GM15510 (cell line): ENCODE data around the gene TBC1D16.

Experiments
- POLR2A ChIP-seq: IDR thresholded peaks from 3 replicates; pipeline ENCODE4 v1.6.1; 2011; ENCODE audit warnings: borderline replicate concordance; ENCODE audit not compliant: insufficient read length; ENCODE audit errors: extremely low read depth

The TBC1D16 gene

DNA sequence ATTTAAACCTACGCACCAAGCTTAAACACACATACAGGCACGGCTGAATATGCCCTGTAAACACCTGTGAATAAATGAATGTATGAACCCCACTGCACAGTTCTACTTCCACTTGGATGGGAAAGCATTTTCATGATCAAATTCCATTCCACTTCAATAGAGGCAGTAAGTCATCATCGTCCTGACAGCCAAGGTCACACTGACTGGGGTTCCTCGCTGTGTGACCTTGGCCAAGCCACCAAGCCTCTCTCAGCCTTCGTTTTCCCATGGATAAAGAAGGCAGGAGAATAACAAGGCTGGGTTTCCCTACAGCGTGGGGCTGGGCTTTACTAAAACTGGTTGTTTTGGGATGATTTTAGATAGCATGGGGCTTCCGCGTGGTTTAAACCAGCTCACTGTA lies 82.8 kb downstream of the TBC1D16 start:
- TF ChIP-seq POLR2A = no peak

- TF ChIP-seq POLR2A = no peak
These were observed 83.3 kb downstream of the TBC1D16 start for GRCh38 chr17:79952265-79952877.

DNA sequence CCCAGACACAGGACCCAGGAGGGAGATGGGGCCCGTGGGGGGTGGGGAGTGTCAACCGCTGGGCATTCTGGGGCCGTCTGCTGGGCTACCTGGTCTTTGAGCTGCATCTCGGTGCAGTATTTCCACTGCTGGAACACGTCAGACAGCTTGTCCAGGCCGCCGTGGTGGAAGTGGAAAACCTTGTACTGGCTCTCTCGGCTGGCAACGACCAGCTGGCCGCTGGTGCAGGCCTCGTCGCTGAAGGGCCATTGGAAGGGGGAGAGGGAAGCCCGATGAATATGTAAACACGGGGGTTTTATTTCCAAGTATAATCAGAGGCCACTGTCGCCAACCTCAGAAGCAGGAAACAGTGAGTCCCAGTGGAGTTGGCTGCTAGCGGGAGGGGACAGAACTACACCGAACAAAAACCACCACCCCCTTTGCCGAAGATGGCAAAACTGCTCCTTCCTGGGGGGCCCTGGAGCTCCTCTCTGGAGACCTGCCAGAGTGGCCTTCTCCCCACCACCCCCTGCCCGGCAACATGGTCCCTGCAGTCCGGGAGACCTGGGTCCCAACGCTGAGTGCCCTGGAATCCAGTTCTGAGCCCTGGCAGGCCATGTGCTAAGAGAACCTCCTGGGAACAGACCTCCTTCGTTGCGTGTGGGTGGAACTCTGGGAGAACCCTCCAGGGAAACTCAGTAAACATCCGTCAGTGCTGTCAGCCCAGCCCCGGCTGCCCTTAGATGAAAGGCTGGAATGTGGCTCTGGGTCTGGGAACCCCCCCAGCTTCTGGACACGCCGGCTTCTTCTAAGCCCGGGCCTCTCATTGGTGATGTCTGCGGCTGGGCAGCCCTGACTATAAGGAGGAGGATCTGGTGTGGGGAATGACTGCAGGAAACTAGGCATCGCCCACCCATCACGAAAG lies 84.1 kb downstream of the TBC1D16 start:
- no peak for TF ChIP-seq POLR2A

- no peak for TF ChIP-seq POLR2A
These were observed 84.9 kb downstream of the TBC1D16 start for GRCh38 chr17:79950751-79951150.

- TF ChIP-seq POLR2A = no peak
These were observed 85.4 kb downstream of the TBC1D16 start for GRCh38 chr17:79950306-79950705.

DNA sequence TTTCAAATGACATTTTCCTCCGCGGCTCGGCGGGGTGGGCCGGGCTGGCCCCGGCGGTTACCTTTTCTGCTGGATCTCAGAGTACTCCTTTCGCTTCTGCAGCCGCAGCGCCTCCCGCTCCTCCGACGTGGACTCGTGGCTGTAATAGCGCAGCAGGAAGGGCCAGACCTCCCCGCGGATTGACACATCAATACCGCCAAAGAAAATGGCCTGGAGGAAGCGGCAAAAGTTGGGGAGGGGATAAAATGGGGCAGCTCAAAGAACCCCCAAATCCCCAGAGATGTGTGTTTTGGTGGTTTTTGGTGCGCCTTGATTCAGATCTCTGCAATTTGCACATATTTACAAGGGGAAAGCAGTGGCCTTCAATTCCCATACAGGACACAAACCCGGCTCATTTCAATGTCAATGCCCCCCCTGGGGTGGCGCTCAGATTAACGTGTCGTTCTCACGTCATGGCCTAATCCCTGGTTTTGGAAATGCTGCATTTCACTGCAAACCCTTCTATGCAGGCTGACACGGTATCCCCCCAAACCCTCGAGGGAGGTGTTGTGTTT lies 85.9 kb downstream of the TBC1D16 start:
- TF ChIP-seq POLR2A = no peak

DNA sequence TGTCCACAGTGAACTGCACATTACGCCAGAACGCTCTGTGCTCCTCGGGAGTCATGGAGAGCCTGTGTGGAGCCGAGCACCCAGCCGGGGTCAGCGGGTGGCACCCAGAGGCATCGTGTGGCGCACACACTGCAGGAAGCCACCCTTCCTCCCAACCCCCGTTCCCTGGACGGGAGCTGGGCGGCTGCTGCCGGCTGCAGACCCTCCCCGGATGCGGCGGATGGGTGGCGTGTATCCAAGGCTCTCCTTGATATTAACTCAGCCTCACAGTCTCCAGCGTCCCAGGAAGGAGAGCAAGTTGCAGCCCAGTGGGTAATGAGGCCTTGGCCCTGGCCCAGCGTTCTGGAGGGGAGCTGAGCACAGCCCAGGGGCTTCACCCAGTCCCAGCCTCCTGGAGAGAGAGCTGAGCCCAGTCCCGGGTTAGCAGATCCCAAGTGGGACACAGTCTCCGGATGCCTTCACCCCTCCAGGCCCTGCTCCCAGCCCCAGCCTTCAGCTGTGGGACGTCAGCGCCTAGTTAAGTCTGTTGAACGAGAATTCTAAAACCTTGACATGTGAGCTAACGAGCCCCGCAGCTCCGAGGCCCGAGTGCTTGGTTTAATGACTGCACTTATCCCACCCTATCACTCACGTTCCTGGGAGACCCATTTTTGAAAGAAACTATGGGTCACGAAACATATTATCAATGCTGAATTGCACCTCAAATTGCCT lies 86.6 kb downstream of the TBC1D16 start:
- TF ChIP-seq POLR2A = no peak

DNA sequence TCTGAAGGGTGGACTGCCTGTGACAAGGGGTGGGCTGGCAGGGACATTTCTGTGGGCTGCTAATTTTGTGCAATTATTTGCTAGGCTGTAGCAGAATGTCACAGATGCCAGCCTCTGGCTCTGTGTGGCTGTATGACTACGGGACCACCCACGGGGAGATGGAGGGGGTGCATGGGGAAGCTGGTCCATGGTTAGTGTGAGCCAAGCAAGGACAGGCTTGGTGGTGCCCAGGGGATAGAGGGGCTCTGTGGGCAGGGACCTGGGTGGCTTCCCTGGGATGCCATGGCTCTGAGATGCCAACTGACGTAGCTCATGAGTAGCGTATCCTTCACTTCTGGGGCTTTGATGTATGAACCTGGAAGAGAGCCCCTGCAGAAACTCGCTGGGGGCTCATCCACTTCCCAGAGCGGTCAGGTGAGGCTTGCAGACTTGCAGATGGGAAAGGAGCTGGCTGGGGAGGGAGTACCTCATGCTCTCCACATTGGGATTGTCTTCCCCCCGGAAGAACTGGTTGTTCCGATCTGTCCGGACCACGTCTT lies 87.2 kb downstream of the TBC1D16 start:
- TF ChIP-seq POLR2A = no peak

DNA sequence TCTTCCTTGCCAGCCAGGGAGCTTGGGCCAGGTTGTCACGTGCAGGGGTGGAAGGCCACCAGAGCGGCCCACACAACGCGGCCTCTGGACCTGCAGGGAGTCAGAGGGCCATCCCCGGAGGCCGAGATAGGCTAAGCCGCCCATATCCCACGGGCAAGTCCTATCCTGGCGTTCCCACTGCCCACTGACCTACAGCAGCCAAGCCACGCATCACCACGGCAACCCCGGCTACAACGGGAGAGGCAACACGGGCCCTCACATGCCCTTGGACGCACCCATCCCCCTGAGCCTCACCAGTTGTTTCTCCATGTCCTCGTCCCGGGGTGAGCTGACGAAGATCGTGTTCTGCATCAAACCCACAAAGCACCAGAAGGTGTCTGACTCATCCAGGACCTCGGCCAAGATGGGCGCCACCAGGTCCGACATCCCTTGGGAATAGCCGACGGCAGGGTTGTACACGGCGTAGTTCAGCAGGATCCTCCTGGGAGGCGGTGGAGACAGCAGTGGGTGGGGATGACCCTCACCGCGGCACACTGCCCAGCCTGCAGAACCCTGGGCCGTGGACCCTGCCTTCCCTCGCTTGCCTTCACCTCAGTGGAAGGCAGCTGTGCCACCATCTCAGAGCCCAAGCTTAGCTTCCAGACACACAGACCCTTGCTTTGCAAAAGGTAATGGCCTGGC lies 88.2 kb downstream of the TBC1D16 start:
- no peak for TF ChIP-seq POLR2A

DNA sequence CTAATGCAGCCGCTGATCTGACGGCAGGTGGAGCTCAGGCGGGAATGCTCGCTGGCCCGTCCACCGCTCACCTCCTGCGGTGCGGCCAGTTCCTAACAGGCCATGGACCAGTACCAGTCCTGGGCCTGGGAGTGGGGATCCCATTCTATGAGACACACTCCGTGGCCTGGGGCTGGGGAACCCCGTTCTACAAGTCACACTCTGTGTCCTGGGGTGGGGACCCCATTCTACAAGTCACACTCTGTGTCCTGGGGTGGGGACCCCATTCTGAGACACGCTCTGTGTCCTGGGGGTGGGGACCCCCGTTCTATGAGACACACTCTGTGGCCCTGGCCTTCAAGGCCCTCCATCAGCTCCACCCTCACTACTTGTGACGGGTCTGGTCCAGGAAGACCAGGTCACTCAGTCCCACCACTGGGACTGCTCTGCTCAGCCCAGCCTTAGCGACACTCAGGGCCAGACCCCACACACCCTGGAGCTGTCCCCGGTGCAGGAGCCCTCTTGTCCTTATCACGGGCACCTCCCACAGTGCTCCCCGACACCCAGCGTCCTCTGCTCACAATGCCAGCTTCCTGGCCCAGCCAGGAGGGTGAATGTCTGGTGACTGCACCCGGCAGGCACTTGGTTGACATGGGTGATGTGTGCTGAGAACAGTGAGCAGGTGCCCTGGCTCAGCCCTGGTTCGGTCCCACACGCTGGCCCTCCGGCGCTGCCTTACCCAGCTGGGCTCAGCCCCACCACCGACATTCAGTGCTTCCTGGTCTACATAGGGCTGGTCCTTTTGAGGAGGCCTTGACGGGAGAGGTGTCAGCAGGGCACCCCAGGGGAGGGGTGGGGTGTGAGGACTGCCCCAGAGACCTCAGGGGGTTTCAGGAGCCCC lies 89.1 kb downstream of the TBC1D16 start:
- TF ChIP-seq POLR2A = no peak

DNA sequence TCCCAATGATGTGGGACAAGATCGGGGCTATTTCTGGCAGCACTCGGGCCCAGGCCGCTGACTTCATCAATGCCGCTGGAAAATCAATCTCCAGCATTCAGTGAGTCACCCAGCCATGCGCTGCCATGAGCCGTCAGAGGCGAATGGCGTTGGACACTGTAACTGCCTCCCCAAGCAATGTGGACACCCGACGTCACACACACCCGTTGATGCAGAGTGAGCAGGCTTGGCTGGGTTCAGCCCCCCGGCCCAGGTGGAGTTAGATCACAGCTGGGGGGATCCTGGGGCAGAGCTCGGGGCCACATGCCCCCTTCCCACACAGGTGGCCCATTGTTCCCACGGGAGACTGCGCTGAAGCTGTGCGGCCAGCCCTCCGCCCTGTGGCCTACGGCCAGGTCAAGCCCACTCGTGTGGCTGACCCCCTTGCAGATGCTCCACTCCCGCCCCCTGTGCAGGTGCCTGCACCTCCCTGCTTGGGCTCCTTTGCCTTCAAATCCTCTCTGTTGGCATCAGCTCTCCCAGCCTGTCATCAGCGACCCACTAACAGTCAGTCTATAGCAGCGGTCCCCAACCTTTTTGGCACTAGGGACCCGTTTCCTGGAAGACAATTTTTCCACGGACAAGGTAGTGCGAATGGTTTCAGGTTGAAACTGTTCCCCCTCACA lies 89.9 kb downstream of the TBC1D16 start:
- no peak for TF ChIP-seq POLR2A

DNA sequence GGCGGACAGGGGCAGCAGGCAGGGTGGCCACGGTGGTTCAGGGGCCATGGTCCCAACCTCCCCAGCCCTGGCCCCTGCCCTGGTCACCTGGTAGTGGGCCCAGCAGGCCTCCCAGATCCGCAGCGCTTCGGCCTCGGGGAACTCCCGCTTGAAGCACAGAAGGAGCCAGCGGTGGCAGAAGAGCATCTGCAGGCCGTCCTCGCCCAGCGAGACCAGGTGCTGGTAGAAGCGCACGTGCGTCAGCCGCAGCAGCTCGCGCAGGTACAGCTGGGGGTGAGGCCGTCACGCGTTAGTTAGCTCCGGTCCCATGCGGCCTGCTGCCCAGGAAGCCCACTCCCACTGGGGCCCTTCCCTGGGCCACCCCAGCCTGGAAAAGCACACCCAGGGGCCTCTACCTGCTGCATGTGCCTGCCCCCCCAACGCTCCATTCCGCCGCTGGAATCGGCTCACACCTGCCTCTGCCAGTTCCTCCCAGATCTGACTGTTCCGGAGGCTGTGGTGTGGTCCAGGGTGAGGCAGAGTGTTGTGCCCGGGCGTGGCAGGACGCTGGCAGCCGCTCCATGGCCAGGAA lies 90.8 kb downstream of the TBC1D16 start:
- no peak for TF ChIP-seq POLR2A

- TF ChIP-seq POLR2A = no peak
These were observed 91.3 kb downstream of the TBC1D16 start for GRCh38 chr17:79944251-79944812.
